HG03565 (cell line): ENCODE data around the gene ALDH1A3.

ENCODE experiments used
- ATAC-seq: cut with Tn5 transposase; IDR thresholded peaks from one replicate; pipeline ENCODE4 v1.9.1; 2021; ENCODE audit warnings: mild to moderate bottlenecking, moderate library complexity; ENCODE audit not compliant: unreplicated experiment

Gene ALDH1A3

GRCh38 chr15:100900795-100901169 lies 21.2 kb downstream of the ALDH1A3 start:
- ATAC-seq = no peak

- ATAC-seq = no peak
Observed at GRCh38 chr15:100901296-100901695, 21.7 kb downstream of the ALDH1A3 start.

GRCh38 chr15:100901702-100902435 lies 22.2 kb downstream of the ALDH1A3 start:
- no peak for ATAC-seq

DNA sequence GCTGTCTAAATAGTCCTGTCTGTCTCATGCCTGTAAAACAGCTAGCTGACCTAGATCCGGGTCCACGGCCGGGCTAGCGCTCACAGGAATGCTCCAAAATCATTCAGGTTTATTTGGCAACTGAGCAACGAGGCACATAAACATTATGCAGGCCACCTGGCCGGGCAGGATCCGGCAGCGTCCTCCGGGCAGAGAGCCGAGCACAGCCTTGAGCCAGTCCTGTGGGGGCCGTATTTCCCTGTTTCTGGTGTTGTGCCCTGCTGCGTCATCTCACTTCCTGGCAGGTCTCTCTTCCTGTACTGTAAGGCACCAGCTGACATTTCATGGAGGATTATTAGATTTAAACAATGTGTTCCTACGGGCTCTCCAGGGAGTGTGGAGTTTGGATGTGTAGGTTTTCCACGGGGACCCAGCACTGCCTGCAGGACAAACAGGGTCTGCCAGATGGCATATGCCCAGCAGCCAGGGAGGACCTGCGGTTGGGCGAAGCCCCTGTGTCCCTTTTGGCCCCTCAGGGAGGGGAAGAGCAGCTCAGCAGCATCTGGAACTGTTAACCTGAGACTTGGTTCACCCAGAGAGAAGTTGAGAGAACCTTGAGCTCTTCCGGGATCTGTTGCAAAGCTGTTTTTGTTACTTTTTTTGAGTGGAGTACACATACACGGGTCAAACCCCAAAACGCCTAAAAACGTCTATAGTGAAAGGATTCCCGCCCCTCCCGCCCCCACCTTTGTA lies 23.0 kb downstream of the ALDH1A3 start:
- no peak for ATAC-seq

DNA sequence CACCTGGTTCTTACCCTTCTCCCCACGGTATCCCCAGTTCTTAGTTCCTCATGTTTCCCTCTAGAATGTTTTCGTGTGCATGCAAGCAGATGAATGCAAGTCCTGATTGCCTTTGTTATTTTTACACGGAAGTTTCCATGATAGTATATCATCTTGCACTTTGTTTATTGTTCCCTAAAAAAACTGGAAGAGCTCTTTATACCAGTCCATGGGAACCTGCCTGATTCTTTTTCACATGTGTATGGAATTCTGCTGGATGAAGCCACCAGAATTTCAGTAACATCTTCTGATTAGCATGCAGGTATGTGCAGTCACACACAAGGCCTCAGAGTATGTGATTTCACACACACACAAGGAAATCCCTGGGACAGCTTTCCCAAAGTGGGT lies 23.5 kb downstream of the ALDH1A3 start:
- ATAC-seq = no peak

DNA sequence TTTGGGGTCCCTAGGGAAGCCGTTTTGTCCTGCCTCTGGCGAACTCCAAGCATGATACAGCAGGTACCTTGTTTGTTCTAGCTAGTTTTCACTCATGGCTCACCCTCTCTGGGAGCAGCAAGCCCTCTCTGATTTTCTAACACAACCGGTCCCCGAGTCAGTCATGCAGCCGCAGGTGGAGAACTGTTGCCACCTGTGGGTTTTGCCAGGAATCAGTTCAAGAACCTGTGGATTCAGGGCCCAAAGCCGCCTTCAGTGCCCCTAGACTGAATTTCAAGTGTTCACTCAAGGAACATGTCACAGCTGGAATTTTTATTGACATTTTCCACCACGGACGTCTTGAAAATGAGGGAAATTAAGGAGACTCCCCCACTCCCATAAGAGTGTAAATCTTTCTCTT lies 26.2 kb downstream of the ALDH1A3 start:
- ATAC-seq = no peak

DNA sequence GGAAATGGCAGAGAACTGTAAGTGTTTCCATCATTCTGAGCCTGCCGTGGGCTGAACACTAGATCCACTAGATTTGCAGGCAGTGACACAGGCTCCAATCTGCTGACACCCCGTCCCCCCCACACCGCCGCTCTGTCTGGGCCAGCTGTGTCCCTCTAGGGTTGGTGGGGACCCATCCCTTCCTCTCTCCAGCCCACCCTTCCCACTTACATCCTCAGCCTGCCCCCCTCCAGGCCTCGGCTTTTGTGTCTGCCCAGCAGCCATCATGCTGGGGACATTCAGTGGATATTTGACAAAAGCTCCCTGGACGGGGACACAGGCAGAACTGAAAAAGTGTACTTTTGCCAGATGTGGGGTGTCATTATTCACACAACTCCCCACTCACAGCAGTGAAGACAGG lies 28.8 kb downstream of the ALDH1A3 start:
- ATAC-seq = no peak

- ATAC-seq = no peak
Observed at GRCh38 chr15:100909565-100909964, 29.9 kb downstream of the ALDH1A3 start.

- ATAC-seq = no peak
Observed at GRCh38 chr15:100909989-100910955, 30.6 kb downstream of the ALDH1A3 start.

GRCh38 chr15:100911086-100911485 lies 31.5 kb downstream of the ALDH1A3 start:
- ATAC-seq = no peak

DNA sequence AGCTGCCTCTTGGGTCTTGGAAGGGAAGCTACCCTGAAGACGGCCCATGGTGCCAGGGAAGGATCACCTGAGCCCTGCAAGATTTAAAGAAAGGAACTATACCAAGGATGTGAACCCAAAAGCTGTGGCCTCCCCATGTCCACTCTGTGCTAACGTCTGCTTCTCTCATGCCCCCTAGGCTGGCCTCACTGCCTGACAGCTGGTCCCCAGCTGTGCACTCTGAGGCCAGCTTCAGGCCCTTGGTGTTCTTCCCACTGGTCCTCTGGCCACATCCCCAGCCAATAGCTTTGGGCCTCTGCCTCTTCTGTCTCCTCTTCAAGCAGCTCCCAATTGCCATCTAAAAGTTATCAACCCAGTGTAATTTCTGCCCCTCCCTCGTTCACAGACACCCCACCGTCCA lies 34.3 kb downstream of the ALDH1A3 start:
- no peak for ATAC-seq

- no peak for ATAC-seq
Observed at GRCh38 chr15:100914876-100915275, 35.2 kb downstream of the ALDH1A3 start.

DNA sequence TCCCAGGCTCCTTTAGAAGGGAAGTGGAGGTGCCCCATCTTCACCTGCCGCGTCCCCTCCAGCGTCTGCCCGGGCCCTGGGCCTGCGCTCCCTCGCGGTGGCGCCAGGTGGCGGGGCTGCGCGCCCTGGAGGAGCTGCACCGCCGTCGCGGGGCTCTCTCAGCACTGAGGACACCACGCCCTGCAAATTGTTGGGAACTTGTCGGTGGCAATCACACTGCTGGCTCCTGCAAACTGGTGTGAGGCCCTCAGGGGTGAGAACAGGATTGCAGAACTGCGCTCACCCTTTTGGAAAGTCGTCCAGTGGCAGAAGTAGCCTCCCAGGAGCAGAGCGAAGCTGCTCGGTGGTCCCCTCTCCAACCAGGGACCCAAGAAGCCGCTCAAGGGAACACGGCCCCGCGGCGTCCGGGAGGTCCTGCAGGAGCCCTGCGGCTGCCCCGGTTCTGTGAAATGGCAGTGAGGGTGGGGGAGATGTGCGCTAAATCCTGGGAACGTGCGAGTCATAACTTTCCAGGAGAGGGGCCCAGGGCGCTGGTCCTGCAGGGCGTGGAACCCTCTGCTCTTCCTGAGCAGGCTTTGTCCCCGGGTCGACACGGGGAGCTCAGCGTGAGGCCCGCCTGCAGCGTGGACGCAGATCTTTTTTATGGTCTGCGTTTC lies 38.5 kb downstream of the ALDH1A3 start:
- ATAC-seq = peak; percentile 50

DNA sequence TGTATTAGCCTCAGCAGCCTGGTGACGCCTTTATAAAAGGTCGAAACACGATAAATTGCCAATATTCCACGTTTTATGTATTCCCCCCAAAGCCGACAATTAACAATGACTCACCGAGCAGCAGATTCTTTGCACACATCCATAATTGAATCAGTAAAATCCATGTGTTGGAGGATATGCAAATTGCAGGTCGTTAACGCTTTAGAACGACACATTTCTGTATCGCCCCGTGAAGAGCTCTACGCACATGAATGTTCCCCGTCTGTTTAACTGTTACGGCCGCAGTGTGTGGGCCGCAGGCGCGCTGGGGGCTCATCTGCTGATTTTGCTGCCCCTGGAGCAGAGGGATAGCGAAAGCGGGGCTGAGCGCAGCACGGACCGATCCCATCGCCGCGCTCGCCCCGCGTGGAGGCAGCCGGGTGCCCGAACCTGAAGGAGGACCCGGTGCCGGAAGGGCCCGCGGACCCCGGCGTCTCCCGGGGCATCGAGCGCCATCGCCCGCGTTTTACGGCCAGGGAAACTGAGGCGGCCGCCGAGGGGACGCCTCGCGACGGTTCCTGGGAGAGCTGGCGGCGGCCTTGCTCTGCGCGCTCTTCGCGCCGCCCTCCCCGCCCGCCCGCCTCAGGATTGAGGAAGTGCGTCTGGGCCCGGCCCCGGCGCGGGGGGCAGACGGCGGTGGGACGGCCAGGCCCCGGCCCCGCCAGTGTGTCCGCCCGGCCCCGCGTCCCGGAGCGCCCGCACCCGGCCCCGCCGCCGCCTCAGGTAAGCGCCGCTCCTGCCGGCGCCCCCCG lies 39.3 kb downstream of the ALDH1A3 start, which contains the start of gene LRRK1:
TSS of gene LRRK1 (plus strand) at position 668 of the 791 bp plus-strand sequence. CDS start 5,276 bp downstream, outside the sequence.
- no peak for ATAC-seq

DNA sequence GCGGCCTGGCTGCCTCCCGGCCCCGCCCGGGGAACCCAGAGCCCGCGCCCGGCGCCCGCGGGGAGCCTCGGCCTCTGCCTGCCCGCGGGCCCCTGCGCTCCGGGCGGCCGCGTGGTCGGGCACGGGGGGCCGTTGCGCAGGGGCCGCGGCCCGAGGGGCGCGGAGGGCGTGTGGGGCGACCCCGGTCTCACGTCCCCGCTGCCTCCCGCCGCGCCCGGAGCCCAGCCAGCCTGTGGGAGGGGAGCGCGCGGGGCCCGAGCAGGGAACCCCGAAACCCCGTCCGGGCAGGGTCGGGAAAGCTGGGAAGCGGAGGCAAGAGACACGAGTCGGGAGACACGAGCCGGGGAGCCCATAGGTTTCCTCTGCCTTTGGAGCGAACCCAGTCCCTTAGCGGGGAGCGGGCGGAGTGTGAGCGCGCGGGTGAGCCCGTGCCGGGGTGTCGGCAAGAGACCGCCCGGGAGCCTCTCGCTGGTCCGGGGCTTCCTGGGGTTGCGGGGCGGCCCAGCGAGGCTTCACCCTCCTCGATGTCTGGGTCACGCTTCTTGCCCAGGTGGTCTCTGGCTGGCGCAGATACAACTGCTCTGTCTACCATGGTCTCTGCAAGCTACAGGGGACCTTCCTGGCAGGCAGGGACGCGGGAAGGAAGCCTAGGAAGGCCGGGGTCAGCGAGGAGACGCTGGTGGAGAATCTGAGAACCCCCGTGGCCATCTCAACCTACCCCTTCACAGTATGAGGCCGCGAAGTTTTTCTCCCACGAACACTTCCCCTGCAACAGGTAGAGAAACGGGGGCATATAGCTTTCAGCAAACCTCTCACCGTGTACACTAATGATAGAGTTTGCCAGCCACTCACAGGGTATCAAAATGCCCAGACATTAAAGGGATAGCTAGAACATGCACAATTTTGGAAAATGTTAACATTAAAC lies 40.1 kb downstream of the ALDH1A3 start:
- no peak for ATAC-seq

- no peak for ATAC-seq
Observed at GRCh38 chr15:100920516-100921135, 41.0 kb downstream of the ALDH1A3 start.

- peak; percentile 27 for ATAC-seq
Observed at GRCh38 chr15:100922192-100923040, 42.8 kb downstream of the ALDH1A3 start.
